ENCODE measurements around the gene JAKMIP1.

- TF ChIP-seq POLR2A (IDR thresholded peaks at IDR 0.05; ENCODE audit: borderline replicate concordance, extremely low read depth, insufficient read depth, insufficient read length): no peak
- no peak for TF ChIP-seq ZNF274 (IDR thresholded peaks at IDR 0.05; ENCODE audit: low read depth, low read length)
- TF ChIP-seq, protein P1, sequence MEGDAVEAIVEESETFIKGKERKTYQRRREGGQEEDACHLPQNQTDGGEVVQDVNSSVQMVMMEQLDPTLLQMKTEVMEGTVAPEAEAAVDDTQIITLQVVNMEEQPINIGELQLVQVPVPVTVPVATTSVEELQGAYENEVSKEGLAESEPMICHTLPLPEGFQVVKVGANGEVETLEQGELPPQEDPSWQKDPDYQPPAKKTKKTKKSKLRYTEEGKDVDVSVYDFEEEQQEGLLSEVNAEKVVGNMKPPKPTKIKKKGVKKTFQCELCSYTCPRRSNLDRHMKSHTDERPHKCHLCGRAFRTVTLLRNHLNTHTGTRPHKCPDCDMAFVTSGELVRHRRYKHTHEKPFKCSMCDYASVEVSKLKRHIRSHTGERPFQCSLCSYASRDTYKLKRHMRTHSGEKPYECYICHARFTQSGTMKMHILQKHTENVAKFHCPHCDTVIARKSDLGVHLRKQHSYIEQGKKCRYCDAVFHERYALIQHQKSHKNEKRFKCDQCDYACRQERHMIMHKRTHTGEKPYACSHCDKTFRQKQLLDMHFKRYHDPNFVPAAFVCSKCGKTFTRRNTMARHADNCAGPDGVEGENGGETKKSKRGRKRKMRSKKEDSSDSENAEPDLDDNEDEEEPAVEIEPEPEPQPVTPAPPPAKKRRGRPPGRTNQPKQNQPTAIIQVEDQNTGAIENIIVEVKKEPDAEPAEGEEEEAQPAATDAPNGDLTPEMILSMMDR (IDR thresholded peaks at IDR 0.05 in 2 of 3, conservative IDR thresholded peaks at IDR 0.05 in 1 of 3; ENCODE audit: borderline replicate concordance in 1 of 3, insufficient read depth in 1 of 3, low read depth in 2 of 3, low read length in 2 of 3): no peak
- TF ChIP-seq JUND (IDR thresholded peaks at IDR 0.05): no peak
- TF ChIP-seq, protein P2, sequence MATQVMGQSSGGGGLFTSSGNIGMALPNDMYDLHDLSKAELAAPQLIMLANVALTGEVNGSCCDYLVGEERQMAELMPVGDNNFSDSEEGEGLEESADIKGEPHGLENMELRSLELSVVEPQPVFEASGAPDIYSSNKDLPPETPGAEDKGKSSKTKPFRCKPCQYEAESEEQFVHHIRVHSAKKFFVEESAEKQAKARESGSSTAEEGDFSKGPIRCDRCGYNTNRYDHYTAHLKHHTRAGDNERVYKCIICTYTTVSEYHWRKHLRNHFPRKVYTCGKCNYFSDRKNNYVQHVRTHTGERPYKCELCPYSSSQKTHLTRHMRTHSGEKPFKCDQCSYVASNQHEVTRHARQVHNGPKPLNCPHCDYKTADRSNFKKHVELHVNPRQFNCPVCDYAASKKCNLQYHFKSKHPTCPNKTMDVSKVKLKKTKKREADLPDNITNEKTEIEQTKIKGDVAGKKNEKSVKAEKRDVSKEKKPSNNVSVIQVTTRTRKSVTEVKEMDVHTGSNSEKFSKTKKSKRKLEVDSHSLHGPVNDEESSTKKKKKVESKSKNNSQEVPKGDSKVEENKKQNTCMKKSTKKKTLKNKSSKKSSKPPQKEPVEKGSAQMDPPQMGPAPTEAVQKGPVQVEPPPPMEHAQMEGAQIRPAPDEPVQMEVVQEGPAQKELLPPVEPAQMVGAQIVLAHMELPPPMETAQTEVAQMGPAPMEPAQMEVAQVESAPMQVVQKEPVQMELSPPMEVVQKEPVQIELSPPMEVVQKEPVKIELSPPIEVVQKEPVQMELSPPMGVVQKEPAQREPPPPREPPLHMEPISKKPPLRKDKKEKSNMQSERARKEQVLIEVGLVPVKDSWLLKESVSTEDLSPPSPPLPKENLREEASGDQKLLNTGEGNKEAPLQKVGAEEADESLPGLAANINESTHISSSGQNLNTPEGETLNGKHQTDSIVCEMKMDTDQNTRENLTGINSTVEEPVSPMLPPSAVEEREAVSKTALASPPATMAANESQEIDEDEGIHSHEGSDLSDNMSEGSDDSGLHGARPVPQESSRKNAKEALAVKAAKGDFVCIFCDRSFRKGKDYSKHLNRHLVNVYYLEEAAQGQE (IDR thresholded peaks at IDR 0.05; ENCODE audit: low read depth): no peak
- TF ChIP-seq YY1 (IDR thresholded peaks at IDR 0.05; ENCODE audit: extremely low read depth, insufficient replicate concordance, low read depth, low read length): no peak
- TF ChIP-seq EZH2 (IDR thresholded peaks at IDR 0.05): no peak
- TF ChIP-seq TCF7L2 (IDR thresholded peaks at IDR 0.05; ENCODE audit: borderline replicate concordance, extremely low read depth, insufficient read depth, insufficient read length): no peak
These were observed 84.4 kb downstream of the JAKMIP1 start for GRCh38 chr4:6115746-6116586.
